NT2/D1 (cell line): ENCODE results near the gene RNF7.

Source experiments
- YY1 ChIP-seq: IDR thresholded peaks from 2 replicates; pipeline ENCODE4 v1.6.1; 2011; ENCODE audit not compliant: insufficient read length, insufficient read depth
- ZNF274 ChIP-seq: IDR thresholded peaks from 2 replicates; pipeline ENCODE4 v1.6.1; 2011; ENCODE audit warnings: mild to moderate bottlenecking, low read depth, low read length

- TF ChIP-seq YY1 (no peak), ZNF274 (no peak)
Measured at GRCh38 chr3:141699324-141699723, 38.8 kb upstream of the RNF7 start.
